Activated CD4-positive, alpha-beta T cell treated with anti-CD3 and anti-CD28 coated beads for 4 hours (primary cell): ENCODE measurements around the gene SLC27A1.
"Not testable (repeated sequence)": the region's sequence is repeated elsewhere in the genome, so short reads cannot be mapped to it uniquely, and the experiment has no call there.

Experiments
- DNase-seq, 2 donors: peaks; one replicate each; pipeline ENCODE4 v3.0.0-alpha.2; 2020

Gene SLC27A1

DNA sequence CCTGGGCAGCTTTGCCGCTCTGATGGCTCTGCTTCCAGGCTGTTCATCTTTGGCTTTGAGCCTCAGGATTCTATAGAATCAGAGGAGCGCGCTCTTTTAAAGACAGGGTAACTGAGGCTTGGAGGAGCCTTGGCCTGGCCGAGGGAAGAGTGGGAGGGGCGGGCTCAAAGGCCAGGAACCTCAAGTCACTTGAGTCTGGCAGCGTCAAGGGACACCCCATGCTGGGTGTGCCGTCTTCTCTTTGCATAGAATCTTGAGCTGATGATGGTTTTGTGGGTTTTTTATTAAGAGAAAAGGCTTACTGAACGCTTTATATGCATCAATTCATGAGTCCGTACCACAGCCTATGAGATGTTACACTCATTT is 42.2 kb downstream of the SLC27A1 start:
- no peak for DNase-seq

DNA sequence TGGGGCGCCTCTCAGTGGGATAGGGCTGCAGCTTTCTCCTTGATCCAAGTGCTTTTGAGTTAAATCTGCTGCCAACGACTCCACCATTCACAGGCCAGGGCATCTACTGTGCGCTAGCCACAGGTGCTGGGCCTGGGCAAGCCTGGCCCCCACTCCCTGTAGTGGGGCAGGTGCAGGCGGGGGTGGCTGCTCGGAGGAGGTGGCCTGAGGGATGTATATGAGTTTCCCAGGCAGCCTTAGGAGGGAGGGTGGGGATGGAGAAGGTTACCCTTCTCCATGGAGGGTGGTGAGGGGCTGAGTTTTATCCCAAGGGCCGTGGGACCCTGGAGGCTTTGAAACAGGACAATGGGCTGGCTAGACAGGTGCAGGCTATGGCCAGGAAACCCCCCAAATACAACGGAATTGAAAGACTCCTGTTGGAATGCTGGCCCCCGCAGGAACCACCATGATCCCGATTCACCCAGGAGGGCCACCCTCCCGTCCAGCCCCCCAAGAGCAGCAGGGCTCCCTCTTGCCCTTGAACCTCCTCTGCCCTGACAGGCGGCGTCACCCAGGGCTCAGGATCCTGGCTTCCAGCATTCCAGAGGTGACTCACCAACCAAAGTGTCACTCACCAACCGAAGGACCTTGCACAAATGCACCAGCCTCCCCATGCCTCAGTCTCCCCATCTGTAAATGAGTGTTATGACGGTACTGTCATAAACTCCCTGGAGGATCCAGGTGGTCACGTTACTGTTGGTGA is 45.3 kb downstream of the SLC27A1 start:
- DNase-seq: no peak

DNA sequence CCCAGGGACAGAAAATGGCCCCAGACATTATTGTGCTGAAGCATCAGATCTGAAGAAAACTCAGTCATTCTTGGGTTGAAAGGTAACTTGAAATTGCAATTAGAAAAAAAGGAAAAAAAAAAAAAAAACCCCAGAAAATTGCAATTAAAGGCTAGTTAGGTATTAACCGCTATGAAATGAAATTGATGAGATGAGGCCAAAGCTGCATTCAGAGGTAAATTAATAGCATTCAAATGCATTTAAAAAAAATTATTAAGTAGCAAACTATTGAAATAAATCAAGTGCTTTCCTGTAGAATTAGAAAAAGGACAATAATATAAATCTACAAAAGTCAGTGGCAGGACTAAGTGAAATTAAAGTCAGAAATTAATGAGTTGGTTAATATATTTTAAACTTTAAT is 47.6 kb downstream of the SLC27A1 start:
- DNase-seq: no peak

DNA sequence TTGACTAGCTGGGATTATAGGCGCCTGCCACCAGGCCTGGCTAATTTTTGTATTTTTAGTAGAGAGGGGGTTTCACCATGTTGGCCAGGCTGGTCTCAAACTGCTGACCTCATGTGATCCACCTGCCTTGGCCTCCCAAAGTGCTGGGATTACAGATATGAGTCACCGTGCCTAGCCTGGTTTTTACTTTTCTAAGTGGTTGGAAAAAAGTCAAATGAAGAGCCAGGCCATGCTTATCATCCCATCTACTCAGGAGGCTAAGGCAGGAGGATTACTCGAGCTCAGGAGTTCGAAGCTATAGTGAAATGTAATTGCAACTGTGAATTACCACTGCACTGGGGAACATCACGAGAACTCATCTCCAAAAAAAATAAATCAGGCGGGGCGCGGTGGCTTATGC is 48.3 kb downstream of the SLC27A1 start:
- not testable (repeated sequence) for DNase-seq

DNA sequence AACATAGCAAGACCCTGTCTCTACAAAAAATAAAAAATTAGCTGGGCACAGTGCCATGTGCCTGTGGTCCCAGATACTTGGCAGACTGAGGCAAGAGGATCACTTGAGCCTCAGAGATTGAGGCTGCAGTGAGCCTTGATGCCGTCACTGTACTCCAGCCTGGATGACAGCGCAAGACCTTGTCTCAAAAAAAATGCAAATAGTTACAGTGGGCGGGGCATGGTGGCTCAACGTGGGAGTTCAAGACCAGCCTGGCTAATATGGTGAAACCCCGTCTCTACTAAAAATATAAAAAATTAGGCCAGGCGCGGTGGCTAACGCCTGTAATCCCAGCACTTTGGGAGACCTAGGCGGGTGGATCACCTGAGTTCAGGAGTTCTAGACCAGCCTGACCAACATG is 49.6 kb downstream of the SLC27A1 start:
- no peak for DNase-seq

DNA sequence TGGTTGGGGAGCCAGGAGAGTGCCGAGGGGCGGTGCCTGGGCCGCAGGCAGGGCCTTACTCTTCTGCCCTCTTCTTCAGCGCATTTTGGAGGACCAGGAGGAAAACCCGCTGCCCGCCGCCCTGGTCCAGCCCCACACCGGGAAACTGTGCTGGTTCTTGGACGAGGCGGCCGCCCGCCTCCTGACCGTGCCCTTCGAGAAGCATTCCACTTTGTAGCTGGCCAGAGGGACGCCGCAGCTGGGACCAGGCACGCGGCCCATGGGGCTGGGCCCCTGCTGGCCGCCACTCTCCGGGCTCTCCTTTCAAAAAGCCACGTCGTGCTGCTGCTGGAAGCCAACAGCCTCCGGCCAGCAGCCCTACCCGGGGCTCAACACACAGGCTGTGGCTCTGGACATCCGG is 50.5 kb downstream of the SLC27A1 start:
- DNase-seq: no peak

DNA sequence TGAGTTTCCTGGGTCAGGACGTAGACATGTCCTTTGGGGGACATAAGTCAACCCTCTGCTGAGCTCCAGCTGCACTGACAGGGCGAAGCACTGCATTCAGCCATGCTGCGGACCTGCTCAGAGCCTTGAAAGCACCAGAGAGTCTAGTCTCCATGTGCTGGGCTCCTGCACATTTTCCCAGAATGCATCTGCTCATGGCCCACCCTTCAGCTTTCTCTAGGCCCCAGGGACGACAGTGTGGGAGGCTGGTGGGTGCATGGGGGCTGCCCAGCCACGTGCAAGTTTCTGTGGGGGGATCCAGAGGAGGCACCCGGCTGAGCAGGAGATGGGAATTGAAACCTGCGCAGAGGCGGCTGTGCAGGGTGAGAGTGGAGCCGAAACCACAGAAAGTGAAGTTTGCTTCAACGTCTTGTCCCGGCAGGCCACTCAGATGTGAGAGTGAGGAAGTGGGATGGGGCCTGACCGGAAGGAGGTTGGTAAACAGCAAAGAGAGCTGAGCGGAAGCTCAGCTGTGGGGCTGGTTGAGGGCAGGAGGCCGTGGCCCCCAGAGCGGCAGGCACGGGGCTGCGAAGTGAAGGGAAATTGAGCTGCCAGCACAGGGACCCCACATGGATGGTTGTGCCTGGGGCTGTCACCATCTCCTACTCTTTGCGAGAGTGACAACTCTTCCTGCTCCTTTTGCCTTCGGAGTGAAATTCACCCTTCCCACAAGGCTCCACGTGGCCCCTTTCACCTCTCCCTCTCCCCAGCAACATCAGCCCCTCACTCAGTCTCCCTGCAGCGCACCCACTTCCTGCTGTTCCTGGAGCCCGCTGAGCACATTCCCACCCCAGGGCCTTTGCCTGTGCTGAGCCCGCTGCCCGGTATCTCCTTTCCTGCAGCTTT is 52.9 kb downstream of the SLC27A1 start:
- peak; percentile 11 to 22 for DNase-seq

DNA sequence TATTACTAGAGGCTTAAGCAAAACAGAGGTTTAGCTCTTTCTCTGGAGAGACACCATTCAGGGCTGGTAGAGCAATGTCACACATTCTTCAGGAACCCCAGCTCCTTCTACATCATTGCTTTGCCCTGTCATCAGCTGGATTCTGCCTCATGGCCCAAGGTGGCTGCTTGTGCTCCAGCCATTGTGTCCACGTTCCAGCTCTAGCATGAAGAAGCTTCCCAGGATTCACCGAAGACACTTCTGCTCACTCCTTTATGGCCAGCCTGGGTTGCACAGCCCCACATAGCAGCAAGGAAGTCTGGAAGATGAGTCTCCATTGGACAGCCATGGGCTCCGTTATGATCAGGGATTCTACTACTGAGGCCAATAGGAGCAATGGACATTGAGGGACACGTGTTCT is 54.3 kb downstream of the SLC27A1 start:
- DNase-seq: no peak

DNA sequence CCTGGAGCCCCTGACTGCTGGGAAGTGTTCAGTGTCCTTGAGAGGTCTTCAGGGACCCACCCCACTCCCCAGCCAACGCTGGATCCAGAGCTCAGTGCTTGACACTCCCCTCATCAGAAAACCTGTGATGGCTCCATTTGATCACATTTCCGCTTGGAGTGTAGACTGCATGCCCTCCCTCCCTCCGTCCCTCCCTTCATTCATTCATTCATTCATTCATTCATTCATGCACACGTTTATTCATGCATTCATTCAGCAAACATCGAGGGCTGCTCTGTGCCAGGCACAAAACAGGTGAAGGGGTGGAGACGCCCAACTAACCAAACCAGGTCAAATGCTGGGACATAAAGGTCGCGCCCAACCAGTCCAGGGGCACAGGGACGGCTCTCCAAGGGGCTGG is 54.8 kb downstream of the SLC27A1 start:
- DNase-seq: no peak

DNA sequence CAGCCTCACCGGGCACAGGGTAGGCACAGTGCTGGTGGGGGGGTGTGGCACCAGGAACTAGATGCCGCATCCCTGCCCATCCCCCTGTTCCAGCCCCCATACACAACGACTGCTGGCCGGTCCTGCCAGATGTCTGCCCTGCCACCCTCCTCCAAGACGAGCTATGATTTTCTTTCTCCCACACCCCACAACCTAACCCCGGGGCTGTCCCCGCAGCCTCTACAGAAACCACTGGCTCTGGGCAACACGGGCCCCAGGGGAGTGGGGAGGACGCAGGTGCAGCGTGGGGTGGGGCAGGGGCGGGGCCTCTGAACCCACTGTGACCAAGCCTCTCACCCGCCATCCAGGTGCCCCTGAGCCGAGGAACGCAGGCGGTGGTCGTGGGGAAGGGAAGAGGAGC is 56.6 kb downstream of the SLC27A1 start:
- DNase-seq: no peak

DNA sequence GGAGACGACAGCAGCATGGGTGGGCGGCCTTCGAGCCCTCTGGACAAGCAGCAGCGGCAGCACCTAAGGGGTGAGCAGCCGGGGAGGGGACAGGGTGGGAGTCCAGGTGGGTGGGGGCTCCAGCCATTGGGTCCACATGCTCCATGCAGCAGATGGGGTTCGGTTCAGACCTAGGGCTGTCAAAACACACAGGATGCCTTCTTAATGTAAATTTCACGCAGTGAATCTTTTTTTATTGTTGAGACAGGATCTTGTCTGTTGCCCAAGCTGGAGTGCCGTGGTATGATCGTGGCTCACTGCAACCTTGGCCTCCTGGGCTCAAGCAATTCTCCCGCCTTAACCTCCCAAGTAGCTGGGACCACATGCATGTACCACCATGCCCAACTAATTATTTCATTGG is 57.0 kb downstream of the SLC27A1 start:
- no peak for DNase-seq

DNA sequence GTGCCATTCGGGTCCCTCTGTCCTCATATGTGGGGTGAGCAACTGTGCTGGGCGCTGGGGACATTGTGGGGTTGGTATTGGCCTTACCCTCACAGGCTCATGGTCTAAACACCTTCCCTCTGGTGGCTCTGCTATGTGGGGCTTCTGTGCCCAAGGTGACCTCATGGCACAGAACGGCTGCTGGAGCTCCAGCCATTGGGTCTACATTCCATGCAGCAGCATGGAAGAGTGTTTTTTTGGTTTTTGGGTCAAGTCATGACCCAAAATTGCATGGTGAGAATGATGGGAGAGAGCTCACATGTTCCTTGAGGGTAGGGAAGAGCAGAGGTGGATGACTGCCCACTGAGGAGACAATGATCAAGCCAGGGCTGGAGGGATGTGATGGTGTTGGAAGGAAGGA is 58.3 kb downstream of the SLC27A1 start:
- no peak for DNase-seq

DNA sequence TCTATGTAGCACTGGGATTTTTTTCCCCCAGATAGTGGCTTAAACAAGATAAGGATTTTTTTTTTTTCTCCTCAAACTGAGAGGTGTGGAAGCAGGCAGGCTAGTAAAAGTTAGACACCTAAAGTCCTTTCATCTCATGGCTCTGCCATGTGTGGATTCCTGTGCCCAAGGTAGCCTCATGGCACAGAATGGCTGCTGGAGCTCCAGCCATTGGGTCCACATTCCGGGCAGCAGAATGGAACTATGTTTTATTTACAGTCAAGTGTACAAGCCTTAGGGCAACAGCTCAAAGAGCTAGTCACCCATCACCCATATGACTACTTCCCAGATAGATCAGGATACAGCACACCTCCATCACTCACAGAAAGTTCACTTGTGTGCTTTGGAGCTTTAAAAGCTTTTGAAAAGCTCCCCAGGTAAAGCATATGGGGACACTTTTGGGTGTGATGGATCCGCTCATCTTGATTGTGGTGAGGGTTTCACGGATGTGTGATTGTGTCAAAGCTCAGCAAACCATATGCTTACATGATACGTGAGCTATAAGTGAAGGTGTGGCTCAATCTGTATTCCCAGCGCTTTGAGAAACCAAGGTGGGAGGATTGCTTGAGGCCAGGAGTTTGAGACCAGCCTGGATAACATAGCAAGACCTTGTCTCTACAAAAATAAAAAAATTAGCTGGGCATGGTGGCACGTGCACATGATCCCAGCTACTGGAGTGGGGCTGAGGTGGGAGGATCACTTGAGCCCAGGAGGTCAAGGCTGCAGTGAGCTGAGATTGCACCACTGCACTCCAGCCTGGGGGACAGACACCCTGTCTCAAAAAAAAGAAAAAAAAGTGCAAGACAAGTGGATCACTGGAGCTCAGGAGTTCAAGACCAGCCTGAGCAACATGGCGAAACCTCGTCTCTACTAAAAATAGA is 59.2 kb downstream of the SLC27A1 start:
- DNase-seq: no peak

DNA sequence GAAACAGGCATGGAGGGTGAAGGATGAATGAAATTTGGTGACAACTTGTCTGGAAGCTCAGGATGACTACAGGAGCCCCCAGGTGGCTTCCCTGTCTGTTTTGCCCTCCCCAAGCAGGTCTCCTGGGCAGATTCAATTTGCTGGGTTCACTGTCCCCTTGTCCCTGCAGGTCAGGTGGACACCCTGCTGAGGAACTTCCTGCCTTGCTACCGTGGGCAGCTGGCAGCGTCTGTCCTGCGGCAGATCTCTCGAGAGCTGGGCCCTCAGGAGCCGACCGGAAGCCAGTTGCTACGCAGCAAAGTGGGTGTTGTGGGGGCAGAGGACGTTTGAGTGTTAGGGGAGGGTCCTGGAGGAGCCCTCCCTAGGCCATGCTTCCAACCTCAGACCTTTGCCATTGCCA is 60.3 kb downstream of the SLC27A1 start:
- no peak for DNase-seq

DNA sequence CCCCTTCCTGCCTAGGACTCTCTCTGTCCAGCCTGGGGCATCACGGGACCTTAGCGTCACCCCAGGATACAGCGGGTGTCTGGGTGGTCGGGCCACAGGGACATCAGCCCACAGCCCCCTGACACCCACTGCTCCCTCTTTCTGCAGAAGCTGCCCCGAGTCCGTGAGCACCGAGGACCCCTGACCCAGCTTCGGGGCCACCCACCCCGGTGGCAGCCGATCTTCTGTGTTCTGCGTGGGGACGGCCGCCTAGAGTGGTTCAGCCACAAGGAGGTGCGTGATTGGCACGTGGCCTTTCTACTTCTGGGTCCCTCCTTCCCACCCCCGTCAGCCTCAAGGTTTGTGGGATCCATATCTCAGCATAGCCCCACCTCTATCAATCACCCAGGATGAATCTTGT is 61.8 kb downstream of the SLC27A1 start:
- no peak for DNase-seq

DNA sequence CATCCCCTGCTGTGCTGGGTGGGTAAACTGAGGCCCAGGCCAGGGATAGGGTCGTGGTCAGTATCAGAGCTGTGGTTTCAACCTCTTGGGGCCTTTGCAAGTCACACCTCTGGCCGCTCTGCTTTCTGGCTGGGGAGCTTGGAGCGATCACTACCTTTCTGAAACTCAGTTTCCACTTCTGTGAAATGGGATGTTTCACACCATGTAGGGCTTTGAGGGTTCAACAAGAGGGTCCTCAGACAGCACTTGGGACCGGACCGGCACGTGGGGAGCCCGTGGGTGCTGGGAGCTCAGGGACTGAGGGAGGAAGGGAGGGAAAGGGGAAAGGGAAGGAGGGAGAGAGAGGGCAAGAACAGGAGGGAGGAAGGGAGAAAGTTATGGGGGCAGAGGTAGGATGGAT is 62.2 kb downstream of the SLC27A1 start:
- no peak for DNase-seq

DNA sequence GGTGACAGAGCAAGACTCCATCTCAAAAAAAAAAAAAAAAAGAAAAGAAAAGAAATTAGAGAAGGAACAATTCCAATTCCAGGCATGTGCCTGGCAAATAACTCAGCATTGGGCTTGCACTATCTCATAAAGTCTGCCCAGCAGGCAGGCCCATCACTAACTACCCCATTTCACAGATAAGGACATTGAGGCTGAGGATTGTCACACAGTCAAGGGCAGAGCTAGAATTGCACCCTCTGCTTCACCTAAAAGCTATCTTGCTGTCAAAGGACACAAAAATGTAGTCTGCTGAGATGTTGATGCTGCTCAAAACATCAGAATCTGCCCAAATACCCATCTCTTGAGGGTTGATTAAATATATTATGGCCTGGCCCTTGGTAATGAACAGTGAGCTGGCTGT is 64.4 kb downstream of the SLC27A1 start:
- DNase-seq: no peak

DNA sequence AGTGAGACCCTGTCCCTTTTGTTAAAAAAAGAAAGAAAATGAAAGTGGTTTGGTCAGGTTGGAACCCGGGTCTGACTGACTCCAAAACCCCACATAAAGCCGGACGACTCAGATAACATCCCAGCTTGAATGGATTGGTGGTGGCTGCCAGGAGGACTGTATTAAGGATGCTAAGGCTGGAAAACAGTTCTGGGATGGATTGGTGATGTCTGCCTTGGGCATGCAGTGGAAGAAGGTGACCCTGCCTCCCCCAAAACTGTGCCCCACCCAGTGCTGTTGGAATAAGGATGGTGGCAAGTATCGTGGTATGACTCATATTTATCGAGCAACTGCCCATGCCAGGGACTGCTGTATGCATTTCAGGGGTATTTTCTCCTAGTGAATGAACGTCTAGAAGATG is 66.6 kb downstream of the SLC27A1 start:
- no peak for DNase-seq

DNA sequence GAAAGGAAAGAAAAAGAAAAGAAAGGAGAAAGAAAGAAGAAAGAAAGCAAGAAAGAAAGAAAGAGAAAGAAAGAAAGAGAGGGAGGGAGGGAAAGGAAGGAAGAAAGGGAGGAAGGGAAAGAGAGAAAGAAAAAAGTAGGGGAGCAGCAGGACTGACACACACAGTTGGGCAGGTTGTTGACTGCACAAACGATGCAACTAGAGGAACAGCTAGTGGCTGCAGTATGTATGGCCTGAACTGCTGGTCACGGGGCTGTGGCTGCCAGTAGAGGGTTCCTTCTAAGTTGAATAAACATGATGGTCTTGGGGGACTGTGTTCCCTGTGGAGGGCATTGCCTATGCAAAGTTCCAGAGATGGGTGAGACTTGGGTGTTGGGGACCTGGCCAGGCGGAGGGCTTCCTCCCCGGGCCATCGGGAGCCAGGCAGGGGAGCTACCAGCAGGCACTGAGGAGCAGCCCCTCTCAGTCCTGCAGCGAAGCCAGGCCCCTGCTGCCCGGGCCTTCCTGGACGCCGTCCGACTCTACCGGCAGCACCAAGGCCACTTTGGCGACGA is 68.4 kb downstream of the SLC27A1 start:
- DNase-seq: no peak

DNA sequence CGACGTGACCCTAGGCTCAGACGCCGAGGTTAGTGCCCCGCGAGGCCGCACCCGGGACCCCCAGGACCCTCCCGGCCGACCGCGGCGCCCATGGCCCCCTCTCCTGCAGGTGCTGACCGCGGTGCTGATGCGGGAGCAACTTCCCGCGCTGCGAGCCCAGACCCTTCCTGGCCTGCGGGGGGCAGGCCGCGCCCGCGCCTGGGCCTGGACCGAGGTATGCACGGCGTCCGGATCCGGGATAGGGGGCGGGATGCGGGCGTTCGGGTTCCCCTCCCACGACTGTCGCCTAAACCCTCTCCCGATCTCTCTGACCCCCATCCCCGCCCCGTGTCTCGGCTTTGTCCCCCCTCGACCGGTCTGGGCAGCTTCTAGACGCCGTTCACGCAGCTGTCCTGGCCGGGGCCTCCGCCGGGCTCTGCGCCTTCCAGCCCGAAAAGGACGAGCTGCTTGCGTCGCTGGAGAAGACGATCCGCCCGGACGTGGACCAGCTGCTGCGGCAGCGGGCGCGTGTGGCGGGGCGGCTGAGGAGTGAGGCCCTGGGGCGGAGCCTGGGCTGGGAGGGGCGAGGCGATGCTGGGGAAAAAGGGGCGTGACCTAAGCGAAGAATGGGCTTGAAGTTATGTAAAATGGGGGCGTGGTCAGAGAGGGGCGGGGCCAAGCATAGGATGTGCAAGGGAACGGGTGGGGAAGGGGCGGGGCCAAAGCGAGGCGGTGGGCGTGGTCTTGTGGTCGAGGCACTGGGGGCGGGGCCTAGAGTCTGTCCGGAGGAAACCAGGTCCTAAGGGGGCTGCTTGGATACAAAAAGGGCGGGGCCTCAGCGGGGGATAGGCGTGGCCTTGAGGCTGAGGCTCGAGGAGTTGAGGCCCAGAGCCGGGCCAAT is 69.2 kb downstream of the SLC27A1 start:
- peak; percentile 92 to 94 for DNase-seq

DNA sequence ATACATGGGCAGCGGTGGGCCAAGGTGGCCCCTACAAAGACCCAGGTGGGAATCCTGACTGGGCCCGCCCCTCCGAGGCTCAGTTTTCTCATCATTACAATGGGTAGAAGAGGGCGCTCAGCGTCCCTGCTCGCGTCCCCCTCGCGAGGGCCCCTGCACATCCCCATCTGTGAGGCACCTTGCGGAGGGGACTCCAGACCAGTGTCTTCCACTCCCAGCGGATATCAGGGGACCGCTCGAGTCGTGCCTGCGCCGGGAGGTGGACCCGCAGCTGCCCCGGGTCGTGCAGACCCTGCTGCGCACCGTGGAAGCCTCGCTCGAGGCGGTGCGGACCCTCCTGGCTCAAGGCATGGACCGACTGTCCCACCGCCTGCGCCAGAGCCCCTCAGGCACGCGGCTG is 69.8 kb downstream of the SLC27A1 start:
- no peak for DNase-seq

DNA sequence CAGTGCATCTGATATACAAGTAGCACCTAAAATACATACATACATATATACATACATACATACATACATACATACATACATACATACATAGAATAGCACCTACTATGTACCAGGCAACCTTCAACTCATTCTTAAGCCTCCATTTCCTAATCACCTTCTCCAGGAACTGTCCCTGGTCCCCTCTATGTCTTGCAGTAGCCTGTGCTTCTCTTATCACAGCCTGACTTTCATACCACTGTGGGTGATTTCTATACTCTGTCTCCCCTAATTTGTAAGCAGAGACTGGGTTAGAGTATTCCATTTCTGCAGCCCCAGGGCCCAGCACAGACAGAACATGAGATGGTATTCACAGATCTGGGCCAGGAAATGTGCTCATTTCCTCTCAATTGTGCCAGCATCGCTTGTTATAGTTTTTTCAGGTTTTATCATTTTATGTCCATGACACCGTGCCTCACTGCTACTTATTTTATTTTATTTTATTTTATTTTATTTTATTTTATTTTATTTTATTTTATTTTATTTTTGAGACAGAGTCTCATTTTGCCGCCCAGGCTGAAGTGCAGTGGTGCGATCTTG is 70.9 kb downstream of the SLC27A1 start:
- no peak for DNase-seq
